ENCODE data around the gene G6PC1.

- TF ChIP-seq CTCF (IDR thresholded peaks at IDR 0.05; ENCODE audit: borderline replicate concordance, extremely low read depth, low read length, poor library complexity, severe bottlenecking) (no peak), EZH2 (IDR thresholded peaks at IDR 0.05; ENCODE audit: borderline replicate concordance, low read depth, low read length, severe bottlenecking) (no peak)
These were observed 28.9 kb downstream of the G6PC1 start for GRCh38 chr17:42929497-42929844.

Data from DND-41 (cell line).